Measurements from ENCODE around the gene NRP1.
"Not testable (repeated sequence)": the region's sequence is repeated elsewhere in the genome, so short reads cannot be mapped to it uniquely, and the experiment has no call there.

NRP1 gene

GRCh38 chr10:33234831-33235237, 99.6 kb downstream of the NRP1 start:
- no peak for DNase-seq

GRCh38 chr10:33233635-33234034, 100.8 kb downstream of the NRP1 start:
- DNase-seq = no peak

GRCh38 chr10:33233221-33233620, 101.2 kb downstream of the NRP1 start:
- no peak for DNase-seq

GRCh38 chr10:33231621-33232350, 102.7 kb downstream of the NRP1 start:
- no peak for DNase-seq

- no peak for DNase-seq
Observed at GRCh38 chr10:33229949-33230267, 104.6 kb downstream of the NRP1 start.

GRCh38 chr10:33229252-33229948, 105.1 kb downstream of the NRP1 start:
- DNase-seq = no peak

GRCh38 chr10:33228426-33228825, 106.0 kb downstream of the NRP1 start:
- DNase-seq = no peak

- no peak for DNase-seq
Observed at GRCh38 chr10:33227489-33227888, 107.0 kb downstream of the NRP1 start.

GRCh38 chr10:33224251-33224965, 110.1 kb downstream of the NRP1 start:
- no peak for DNase-seq

GRCh38 chr10:33223326-33224000, 111.0 kb downstream of the NRP1 start:
- no peak for DNase-seq

GRCh38 chr10:33222304-33222703, 112.2 kb downstream of the NRP1 start:
- not testable (repeated sequence) for DNase-seq

- no peak for DNase-seq
Observed at GRCh38 chr10:33217854-33218253, 116.6 kb downstream of the NRP1 start.

GRCh38 chr10:33216661-33217427, 117.6 kb downstream of the NRP1 start:
- no peak for DNase-seq

GRCh38 chr10:33215635-33216034, 118.8 kb downstream of the NRP1 start:
- no peak for DNase-seq

- DNase-seq = no peak
Observed at GRCh38 chr10:33215154-33215553, 119.3 kb downstream of the NRP1 start.

GRCh38 chr10:33214174-33214573, 120.3 kb downstream of the NRP1 start:
- peak; percentile 32 for DNase-seq

GRCh38 chr10:33212061-33212748, 122.3 kb downstream of the NRP1 start:
- no peak for DNase-seq

- no peak for DNase-seq
Observed at GRCh38 chr10:33211106-33211878, 123.2 kb downstream of the NRP1 start.

- DNase-seq = no peak
Observed at GRCh38 chr10:33209802-33210201, 124.7 kb downstream of the NRP1 start.

- DNase-seq = no peak
Observed at GRCh38 chr10:33208166-33208565, 126.3 kb downstream of the NRP1 start.

GRCh38 chr10:33204031-33204430, 130.4 kb downstream of the NRP1 start:
- DNase-seq = no peak
